IPS-18a (cell line): Measurements from ENCODE around the gene EXOSC2.

ENCODE experiments used
- H3K27ac ChIP-seq: one replicate; pipeline ENCODE4 v1.5.1; 2013; ENCODE audit warnings: low read length
- H3K27me3 ChIP-seq: one replicate; pipeline ENCODE4 v1.6.1; 2013; ENCODE audit warnings: mild to moderate bottlenecking, low read length; ENCODE audit not compliant: control insufficient read depth, insufficient read depth
- H3K36me3 ChIP-seq: one replicate; pipeline ENCODE4 v1.6.1; 2013; ENCODE audit warnings: low read depth, low read length; ENCODE audit not compliant: control insufficient read depth
- H3K4me1 ChIP-seq: one replicate; pipeline ENCODE4 v1.6.1; 2013; ENCODE audit warnings: low read depth, low read length; ENCODE audit not compliant: control insufficient read depth
- H3K4me3 ChIP-seq: one replicate; pipeline ENCODE4 v1.5.1; 2013; ENCODE audit warnings: low read length
- H3K9ac ChIP-seq: one replicate; pipeline ENCODE4 v1.6.1; 2013; ENCODE audit warnings: mild to moderate bottlenecking, low read length, moderate library complexity
- H3K9me3 ChIP-seq: one replicate; pipeline ENCODE4 v1.6.1; 2013; ENCODE audit warnings: low read depth, low read length; ENCODE audit not compliant: control insufficient read depth

The EXOSC2 gene

GRCh38 chr9:130703501-130703900, 9.9 kb downstream of the EXOSC2 start:
- no peaks in the 10 kb centered on the region for H3K4me1 ChIP-seq
- H3K9ac ChIP-seq = no peak overlapping the region
- no peaks in the 10 kb centered on the region for H3K27me3 ChIP-seq
- peaks cover 56% of the 10 kb centered on the region for H3K36me3 ChIP-seq
- H3K27ac ChIP-seq = no peak overlapping the region
- no peak overlapping the region for H3K4me3 ChIP-seq
- H3K9me3 ChIP-seq = no peaks in the 10 kb centered on the region

- no peaks in the 10 kb centered on the region for H3K9me3 ChIP-seq
- H3K27me3 ChIP-seq = no peaks in the 10 kb centered on the region
- no peak overlapping the region for H3K9ac ChIP-seq
- H3K4me1 ChIP-seq = no peaks in the 10 kb centered on the region
- peaks cover 25% of the 10 kb centered on the region for H3K36me3 ChIP-seq
- H3K27ac ChIP-seq = no peak overlapping the region
- no peak overlapping the region for H3K4me3 ChIP-seq
These were observed 13.8 kb downstream of the EXOSC2 start for GRCh38 chr9:130707225-130707976.

GRCh38 chr9:130710822-130711352, 17.3 kb downstream of the EXOSC2 start:
- Histone ChIP-seq H3K27me3 (no peaks in the 10 kb centered on the region), H3K4me1 (peaks cover 20% of the 10 kb centered on the region), H3K36me3 (no peaks in the 10 kb centered on the region), H3K27ac (no peak overlapping the region), H3K9ac (no peak overlapping the region), H3K4me3 (no peak overlapping the region), H3K9me3 (no peaks in the 10 kb centered on the region)

GRCh38 chr9:130711469-130711868, 17.9 kb downstream of the EXOSC2 start:
- H3K27me3 ChIP-seq = no peaks in the 10 kb centered on the region
- H3K27ac ChIP-seq = no peak overlapping the region
- H3K4me1 ChIP-seq = peaks cover 20% of the 10 kb centered on the region

GRCh38 chr9:130712564-130713285, 19.1 kb downstream of the EXOSC2 start:
- Histone ChIP-seq H3K36me3 (no peaks in the 10 kb centered on the region), H3K27ac (peak overlapping the region; percentile 88), H3K4me3 (peak overlapping the region; percentile 91), H3K9me3 (no peaks in the 10 kb centered on the region), H3K4me1 (peaks cover 20% of the 10 kb centered on the region), H3K9ac (peak overlapping the region; percentile 86), H3K27me3 (no peaks in the 10 kb centered on the region)

More at GRCh38 chr9:130711469-130711868, 17.9 kb downstream of the EXOSC2 start:
- H3K4me3 ChIP-seq = no peak overlapping the region
- H3K9me3 ChIP-seq = no peaks in the 10 kb centered on the region
- no peaks in the 10 kb centered on the region for H3K36me3 ChIP-seq
- no peak overlapping the region for H3K9ac ChIP-seq

DNA sequence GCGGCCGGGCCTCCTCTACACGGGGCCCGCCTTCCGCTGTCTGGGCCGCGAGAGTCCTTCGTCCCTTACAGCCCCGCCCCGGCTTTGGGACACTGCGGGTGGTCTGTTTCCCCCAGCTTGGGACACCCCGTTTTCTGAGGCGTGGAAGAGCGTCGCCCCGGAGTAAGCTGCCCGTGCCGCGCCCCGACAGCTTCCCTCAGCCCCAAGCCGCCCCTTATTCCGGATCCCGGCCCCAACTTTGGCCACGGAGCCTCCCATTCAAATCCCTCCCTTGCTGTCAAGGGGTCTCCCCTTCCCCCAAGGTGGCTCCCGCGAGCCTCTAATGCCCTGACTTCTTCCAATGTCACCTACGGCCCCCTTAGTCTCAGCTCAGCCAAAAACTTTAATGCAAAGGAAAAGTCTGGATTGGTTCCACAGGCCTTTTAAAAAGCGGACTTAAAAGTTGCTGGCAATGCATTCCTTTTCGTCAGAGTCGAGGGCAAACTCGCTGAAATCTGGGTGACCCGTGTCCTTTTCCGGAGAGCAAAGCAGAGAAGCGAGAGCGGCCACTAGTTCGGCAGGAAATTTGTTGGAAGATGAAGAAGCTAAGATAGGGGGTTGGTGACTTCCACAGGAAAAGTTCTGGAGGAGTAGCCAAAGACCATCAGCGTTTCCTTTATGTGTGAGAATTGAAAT, 19.8 kb downstream of the EXOSC2 start:
- Histone ChIP-seq H3K36me3 (no peaks in the 10 kb centered on the region), H3K27ac (no peak overlapping the region), H3K9me3 (no peaks in the 10 kb centered on the region), H3K27me3 (no peaks in the 10 kb centered on the region), H3K9ac (peak overlapping the region; percentile 86), H3K4me3 (peak overlapping the region; percentile 91), H3K4me1 (peaks cover 20% of the 10 kb centered on the region)

DNA sequence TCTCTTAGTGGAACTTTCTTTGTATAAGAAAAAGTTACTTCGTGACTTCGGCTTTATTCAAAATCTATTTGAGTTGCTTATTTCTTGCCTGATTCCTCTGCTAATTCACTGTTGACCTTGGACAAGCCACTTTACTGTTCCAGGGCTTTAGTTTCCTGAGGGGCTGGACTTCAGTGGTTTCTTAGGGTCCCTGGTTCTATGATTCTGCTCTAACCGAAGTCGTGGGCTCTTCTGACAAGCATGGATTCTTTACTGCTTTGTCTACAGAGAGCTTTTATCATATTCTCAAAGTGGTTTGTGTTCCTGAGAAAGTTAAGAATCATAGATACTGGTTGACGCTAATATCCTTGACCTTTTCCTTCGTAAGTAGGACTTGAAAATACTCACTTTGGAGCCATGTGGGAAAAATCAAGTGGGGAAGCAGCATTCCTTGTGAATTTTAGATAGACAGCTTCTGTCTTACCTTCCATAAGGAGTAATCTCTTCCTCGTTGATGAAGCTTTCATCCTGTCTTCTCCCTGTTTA, 21.1 kb downstream of the EXOSC2 start:
- Histone ChIP-seq H3K27me3 (no peaks in the 10 kb centered on the region), H3K27ac (no peak overlapping the region), H3K9ac (peak overlapping the region; percentile 86), H3K4me3 (peak overlapping the region; percentile 91), H3K4me1 (peaks cover 20% of the 10 kb centered on the region), H3K9me3 (no peaks in the 10 kb centered on the region), H3K36me3 (no peaks in the 10 kb centered on the region)

DNA sequence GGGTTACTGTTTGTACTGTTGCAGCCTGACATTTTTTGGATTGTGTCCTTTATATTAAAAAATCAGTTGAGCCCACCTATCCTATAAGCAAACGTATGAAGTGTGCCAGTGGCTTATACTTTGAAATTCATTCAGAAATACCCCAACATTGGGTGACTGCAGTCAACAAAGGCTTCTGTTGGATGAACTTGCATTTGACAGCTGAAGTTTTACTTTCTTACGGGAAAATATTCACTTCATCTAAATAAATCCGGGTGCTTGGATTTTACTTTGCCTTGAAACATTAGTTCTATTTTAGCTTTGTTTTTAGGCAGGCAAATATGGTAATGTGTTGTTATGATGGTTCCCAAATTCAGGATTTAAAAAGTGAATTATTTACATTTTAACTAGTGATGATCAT, 21.7 kb downstream of the EXOSC2 start:
- Histone ChIP-seq H3K27ac (no peak overlapping the region), H3K4me1 (peaks cover 20% of the 10 kb centered on the region), H3K9me3 (no peaks in the 10 kb centered on the region), H3K4me3 (peak overlapping the region; percentile 91), H3K27me3 (no peaks in the 10 kb centered on the region), H3K36me3 (no peaks in the 10 kb centered on the region), H3K9ac (no peak overlapping the region)

DNA sequence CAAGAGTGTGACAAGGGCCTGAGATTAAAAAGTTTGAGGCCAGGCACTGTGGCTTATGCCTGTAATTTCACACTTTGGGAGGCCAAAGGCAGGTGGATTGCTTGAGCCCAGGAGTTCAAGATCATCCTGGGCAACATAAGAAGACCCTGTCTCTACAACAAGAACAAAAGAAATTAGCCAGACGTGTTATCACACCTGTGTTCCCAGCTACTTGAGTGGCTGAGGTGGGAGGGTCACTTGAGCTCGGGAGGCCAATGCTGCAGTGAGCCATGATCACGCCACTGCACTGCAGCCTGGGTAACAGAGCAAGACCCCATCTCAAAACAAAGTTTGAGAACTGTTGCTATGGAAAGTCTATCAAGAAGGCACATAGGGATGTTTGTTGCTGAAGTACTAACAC, 25.0 kb downstream of the EXOSC2 start:
- Histone ChIP-seq H3K9ac (no peak overlapping the region), H3K9me3 (no peaks in the 10 kb centered on the region), H3K36me3 (no peaks in the 10 kb centered on the region), H3K27ac (no peak overlapping the region), H3K27me3 (no peaks in the 10 kb centered on the region), H3K4me3 (no peak overlapping the region), H3K4me1 (peaks cover 20% of the 10 kb centered on the region)

DNA sequence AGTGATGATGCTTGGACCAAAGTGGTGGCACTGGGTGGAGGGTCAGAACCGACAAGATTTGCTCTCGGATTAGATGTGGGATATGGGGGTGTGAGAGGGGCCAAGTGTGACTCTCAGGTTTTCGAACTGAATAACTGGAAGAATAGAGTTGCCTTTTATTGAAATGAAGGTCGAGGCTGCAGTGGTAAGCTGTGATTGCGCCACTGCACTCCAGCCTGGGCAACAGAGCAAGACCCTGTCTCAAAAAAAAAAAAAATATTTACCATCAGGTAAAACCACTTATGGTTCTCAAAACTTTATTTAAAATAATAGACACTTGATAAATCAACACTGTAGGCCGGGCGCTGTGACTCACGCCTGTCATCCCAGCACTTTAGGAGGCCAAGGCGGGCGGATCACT, 27.2 kb downstream of the EXOSC2 start:
- H3K36me3 ChIP-seq = no peaks in the 10 kb centered on the region
- H3K27ac ChIP-seq = no peak overlapping the region
- H3K4me1 ChIP-seq = no peaks in the 10 kb centered on the region
- no peak overlapping the region for H3K4me3 ChIP-seq
- H3K9me3 ChIP-seq = no peaks in the 10 kb centered on the region
- no peak overlapping the region for H3K9ac ChIP-seq
- H3K27me3 ChIP-seq = no peaks in the 10 kb centered on the region

- Histone ChIP-seq H3K9me3 (no peaks in the 10 kb centered on the region), H3K9ac (no peak overlapping the region), H3K36me3 (no peaks in the 10 kb centered on the region), H3K4me3 (no peak overlapping the region), H3K27ac (no peak overlapping the region), H3K27me3 (no peaks in the 10 kb centered on the region), H3K4me1 (peaks cover 5% of the 10 kb centered on the region)
These were observed 35.1 kb downstream of the EXOSC2 start for GRCh38 chr9:130728721-130729120.
